Kidney capillary endothelial cell (primary cell): ENCODE data around the gene SULF2.

Experiments
- DNase-seq: peaks from one replicate; pipeline ENCODE4 v3.0.0-alpha.2; 2018; ENCODE audit warnings: low spot score

The SULF2 gene

DNA sequence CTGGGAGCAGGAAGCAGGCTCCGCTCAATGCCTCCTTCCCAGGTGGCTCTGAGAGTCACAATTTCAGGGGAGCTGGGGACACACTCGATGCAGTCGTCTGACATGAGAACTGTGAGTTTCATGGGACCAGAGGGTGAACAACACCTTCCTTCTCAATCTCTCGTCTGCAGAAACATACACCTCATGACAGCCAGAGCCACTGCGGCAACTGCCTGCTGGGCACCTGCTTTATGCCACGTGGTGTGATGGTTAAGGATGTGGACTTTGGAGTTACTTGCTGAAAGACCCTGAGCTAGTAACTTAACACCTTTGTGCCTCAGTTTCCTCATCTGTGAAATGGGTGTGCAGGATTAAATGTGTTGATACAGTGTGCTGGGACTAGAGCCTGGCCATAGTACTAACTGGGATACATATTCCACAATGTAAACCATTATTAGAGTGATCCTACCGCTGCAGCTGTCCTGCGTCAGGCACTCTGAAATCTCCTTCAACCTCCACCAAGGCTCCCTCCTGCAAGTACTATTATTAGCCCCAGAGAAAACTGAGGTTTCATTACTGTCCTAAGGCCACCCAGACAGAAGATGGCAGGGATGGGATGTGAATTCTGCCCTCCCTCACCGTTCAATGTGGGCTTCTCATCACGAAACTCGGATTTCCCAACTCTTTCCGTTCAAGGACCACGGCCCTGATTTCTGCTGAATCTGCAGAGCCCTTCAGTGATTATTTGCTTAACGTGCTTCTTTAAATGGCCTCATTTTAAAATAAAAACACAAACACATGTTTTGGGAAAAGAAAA, 24.4 kb downstream of the SULF2 start:
- DNase-seq, result no peak

DNA sequence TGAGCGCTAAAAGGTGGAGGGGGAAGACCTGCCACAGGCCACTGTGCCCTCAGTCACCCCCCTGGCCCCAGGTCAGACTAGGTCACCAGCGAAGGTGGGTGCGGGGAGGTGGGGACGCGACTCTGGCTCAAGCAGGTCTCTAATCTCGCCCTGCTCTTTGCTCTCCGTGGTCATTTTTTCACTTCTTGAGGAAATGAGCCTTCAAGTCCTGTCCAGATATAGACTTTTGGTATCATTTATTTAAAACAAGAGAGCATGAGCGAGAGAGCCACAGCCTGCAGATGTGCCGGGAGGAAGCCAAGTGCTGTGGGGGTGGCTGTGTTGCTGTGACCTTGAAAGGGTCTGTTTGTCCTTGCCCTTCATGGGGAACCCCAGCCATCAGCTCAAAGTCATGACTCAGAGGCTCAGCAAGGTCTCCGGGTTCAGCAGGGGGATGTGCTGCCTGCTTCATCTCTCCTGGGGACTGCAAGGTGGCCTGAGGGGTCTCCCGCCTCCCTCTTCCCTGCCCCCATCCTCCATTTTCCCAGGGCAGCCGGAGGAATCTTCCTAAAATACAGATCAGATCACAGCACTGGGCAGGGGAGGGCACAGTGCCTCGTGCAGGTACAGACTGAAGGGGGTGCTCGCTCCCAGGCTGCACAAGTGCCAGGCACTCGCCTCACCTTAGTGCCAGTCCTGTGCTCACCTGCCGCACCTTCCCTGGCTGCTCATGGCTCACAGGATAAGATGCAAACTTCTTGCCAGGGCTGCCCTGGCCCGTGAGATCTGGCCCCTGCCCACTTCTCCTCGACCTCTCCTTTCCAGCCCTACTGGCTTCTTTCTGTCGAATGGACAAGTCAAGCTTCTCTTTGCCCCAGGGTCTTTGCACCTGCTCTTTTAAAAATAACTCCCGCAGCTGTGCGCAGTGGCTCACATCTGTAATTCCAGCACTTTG, 26.5 kb downstream of the SULF2 start:
- DNase-seq, result no peak

DNA sequence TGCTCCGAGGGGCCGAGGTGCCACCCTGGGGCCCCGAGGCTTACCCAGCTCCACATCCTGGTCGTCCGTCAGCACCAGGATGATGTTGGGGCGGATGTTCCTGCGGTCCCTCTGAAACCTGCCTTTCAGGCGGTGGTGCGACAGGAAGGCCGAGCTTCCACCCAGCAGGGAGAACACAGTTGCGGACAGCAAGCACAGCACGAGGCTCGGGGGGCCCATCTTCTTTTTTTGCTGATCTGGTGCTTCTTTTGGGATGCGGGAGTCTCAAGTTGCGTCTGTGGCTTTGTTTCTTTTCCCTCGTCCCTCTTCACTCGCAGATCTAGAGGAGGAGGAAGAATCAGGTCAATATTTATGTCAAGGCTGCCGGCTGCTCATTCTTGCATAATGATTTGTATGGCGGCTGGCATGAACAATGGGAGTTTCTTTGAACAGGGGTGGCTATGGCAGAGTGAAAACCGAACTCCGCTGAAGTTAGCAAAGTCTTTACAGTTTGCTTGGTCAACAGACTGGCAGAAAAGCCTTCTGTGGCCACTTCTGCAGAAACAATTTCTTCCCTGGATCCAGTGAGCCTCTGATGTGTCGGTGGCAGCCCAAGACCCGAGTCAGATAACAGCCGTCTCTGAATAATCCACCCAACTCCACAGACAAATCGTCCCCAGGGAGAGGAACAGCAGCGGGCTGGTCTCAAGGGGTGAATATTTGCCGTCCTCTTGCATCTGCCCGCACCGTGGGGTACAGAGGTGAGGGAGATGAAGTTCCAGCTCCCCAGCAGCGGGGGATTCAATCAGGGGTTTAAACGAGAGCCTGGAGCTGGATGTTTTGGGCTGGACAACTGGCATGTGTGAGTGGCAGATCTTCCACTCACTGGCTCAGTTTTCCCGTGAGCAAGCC, 27.9 kb downstream of the SULF2 start:
- no peak for DNase-seq

DNA sequence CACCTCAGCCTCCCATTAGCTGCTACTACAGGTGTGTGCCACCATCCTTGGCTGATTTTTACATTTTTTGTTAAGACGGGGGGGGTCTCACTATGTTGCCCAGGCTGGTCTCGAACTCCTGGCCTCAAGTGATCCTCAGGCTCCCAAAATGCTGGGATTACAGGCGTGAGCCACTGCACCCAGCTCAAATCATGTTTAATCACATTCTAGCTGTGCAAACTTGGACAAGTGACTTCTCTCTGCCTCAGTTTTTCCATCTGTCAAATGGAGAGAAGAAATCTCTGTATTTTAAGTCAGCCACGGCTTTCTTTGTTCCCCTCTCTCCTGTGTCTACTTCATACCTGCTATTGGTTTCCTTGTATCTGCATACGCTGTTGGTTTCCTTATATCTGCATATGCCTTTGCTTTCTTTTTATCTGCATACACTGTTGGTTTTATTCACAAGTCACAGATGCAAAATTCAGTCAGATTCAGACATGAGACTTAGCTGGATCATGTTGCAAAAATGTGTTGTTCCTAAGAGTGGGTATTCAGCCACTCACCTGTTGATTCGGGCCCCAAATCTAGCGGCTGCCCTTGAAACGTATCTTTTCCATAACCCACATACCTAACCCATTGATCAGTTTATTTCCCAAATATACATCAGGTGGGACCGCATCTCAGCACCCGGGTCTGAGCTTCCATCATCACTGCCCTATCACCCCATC, 30.2 kb downstream of the SULF2 start:
- DNase-seq, result no peak

DNA sequence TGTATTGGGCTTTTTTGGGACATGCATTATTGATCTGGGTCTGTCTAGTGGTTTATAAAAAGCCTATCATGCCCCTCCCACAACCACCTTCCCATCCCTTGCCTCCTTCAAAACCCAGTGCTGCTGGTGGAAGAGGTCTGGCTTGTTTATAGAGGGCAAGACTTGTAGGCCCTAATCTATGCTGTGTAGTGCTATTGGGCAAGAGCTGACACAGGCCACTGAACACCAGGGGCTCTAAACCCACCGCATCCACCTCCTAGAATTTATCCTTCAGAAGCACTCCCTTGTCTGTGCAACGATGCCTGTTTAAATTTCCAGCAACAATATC, 30.9 kb downstream of the SULF2 start:
- DNase-seq, result no peak

DNA sequence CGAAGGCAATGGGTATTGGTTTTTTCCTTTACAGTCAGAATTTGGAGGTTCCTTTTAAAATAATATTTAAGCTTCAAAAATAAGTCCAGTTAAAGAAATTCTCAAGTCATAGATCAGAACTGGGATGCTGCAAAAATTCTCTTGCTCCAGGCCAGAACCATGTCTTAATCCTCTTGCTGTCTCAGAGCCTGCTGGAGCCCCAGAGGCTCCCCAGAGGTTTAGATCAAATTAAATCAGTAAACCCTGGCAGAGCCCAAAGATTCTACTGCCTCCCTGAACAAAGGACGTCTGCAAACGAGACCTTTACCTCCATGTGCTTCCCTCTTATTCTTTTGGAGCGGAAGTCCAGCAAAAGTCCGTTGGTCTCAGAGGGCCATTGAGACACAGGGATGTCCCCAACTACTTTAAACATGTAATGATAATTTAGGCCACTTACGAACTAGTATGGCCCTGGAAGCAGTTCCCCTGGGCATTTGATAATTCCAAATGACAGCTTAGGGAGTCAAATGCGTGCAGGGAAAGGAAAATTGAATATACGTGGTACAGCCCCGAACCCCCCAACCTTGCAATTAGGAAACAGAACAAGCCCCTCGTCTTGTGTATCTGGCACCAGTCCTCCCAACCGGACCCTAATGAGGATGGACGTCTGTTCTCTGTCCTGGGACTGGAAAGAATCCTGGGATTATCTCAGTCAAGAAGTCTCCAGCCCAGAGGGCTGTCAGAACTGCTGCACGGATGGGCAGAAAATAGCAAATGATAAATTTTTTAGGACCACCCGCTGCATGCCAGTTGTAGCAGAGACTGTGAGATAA, 31.5 kb downstream of the SULF2 start:
- DNase-seq, result no peak

DNA sequence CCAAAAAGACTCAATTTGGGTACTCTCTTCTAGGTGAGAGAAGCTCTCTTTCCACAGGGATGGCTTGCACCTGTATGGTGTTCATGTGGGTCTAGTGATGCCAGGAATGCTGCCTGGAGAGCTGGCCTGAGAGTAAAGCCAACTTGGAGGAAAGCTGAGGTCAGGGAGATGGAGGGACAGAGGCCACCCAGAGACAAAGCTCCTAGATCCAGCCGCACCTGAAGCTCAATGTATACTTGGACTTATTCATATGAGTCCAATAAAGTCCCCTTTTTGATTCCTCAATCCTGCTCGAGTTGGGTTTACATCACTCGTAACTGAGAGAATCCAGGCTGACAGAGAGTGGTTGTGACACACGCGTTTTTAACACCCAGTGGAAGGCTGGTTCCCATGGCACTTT, 33.8 kb downstream of the SULF2 start:
- no peak for DNase-seq

DNA sequence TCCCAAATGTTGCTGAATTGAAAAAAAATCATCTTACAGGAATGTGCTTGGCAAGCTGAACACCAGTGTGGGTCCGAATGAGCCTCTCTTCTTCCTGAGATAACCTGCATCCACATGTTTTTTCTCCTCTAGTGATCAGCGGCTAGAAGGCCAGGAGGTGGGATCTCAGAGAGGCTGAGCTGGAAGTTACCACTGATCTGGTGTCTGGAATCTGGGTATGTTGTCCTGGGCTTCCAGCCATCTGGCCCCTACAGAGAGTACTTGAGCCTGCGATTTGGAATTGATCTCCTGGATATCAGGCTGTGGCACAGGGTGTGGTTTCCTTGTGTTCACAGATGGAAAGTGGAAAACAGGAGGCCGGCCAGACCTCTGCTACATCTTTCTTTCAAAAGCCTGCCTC, 35.9 kb downstream of the SULF2 start:
- DNase-seq, result no peak

DNA sequence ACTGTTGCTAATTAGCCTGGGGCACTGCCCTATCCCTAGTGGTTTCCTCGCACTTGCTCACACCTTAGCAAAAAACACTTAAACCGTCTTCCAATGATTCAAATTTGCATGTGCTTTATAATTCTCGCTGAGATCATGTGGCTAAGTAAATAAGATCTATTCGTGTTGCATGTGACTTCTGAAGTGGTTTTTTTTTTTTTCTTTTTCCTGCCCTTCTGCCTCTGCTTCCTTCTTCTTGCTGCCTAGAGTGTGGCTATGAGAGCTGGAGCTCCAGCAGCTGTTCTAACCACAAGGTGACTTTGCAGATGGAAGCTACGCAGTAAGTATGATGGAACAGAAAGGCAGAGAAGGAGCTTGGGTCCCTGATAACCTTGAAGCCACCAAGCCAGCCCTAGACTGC, 36.5 kb downstream of the SULF2 start:
- DNase-seq, result no peak

DNA sequence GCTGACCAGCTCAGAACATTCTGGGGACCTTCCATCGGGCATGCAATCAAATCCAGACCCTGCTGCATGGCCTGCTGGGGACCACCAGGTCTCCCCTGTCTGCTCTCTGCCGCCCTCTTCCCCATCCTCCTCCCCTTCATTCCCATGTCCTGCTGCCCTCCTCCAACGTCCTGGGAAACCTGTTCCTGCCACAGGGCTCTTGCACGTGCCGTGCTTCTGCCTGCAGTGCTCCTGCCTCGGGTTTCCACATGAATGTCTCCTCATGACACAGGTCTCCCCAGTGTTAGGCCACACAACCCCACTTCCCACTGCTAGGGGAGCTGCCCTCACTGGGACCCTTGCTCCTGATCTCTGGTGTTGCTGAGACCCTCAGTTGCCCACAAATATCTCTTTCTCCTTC, 37.2 kb downstream of the SULF2 start:
- DNase-seq, result no peak

DNA sequence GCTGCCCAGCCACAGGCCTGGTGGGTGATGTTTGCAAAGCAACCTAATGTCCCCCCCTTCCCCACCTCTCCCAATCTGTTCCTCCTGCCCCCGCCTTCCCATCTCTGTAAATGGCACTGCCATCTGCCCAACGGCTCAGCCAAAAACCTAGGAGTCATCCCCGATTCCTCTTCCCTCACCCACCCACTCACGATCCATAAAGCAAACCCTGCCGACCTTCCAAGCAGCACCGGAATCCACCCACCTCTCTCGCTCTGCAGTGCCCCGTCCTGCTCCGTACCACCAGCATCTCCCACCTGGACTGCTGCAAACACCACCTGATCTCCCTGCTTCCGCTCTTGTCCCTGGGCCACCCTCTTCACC, 37.6 kb downstream of the SULF2 start:
- no peak for DNase-seq

DNA sequence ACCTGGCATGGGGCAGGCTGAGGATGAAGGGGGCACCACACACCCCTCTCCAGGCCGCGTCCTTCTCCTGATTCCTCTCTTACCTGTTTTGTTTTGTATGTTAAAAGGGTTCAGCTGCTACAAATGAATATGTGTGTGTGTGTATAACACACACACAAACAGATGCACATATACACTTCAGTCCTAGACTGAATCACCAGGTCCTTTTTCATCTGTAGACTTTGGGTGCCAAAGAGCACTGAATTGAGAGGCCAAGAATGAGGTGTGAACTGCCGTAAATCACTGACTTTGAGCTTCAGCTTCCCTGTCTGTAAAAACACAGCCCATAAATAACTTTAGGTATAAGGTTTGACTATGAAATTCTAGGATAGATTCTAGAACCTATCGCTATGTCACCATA, 40.5 kb downstream of the SULF2 start:
- no peak for DNase-seq

DNA sequence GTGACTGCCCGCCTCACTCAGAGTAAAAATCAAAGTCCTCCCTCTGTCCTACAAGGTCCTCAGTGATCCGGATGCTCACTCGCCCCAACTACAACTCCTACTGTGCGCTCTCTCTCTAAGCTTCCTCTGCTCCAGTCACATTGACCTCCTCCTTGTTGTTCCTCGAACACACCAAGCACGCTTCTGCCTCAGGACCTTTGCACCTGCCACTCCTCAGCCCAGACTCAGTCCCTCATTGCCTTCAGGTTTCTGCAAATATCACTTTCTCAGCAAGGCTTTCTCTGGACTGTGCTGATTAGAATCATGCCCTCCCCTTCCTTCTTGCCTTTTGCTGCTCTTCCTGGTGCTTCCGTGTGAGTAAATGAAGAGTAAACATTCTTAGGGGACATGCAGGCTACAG, 41.6 kb downstream of the SULF2 start:
- no peak for DNase-seq

DNA sequence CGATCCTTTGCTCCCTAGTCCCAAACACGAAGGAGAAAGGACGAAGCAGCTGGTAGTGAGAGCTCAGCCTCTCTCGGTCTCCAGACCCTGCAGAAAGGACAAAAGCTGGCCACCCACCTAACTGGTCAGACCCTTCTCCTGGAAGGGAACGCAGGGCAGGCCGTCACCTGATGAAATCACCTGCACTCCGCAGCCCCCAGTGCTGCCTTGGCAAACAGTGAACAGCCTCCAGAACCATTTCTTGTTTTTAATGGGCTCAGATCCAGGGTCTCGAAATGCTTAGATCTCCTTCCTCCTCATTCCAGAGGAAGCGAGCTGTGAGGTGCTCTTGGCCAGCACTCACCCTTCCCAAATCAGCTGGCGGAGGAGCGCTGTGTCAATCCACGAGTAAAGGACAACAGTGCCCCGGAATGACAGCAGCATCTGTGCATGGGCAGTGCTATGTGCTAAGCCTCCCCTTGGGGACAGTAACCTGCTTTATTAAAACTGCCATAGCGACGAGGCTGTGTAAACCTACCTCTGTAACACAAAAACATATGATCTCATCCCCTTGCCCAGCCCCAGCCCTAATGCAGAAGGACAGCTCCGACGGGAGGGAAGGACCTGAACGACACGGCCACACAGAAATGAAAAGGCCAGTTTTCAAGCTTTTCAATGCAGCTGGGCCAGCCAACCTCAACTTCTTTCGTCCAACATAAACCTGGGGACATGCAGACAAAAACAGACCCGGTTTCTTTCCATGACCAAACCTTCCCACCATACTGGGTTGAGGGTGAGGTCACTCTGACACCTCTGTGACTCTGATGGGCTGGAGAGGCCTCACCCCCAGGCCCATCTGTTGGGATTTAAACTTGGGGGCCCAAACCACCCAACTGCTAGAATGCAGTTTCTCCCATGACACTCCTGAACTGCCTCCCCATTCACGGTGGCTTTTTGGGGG, 43.3 kb downstream of the SULF2 start:
- no peak for DNase-seq

DNA sequence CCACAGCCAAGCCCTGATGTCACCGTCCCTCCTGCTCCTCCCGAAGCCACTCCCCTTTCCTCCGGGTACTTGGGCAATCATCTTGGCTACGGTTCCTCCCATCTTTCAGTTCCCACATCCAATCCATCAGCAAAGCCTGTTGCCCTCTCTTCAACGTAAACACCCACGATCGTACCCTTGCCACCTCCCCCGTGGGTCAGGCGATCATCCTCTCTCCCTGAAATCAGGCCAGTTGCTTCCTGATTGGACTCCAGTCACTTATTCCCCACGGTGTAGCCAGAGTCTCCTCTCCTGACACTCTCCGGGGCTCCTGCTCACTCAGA, 44.5 kb downstream of the SULF2 start:
- DNase-seq, result no peak

DNA sequence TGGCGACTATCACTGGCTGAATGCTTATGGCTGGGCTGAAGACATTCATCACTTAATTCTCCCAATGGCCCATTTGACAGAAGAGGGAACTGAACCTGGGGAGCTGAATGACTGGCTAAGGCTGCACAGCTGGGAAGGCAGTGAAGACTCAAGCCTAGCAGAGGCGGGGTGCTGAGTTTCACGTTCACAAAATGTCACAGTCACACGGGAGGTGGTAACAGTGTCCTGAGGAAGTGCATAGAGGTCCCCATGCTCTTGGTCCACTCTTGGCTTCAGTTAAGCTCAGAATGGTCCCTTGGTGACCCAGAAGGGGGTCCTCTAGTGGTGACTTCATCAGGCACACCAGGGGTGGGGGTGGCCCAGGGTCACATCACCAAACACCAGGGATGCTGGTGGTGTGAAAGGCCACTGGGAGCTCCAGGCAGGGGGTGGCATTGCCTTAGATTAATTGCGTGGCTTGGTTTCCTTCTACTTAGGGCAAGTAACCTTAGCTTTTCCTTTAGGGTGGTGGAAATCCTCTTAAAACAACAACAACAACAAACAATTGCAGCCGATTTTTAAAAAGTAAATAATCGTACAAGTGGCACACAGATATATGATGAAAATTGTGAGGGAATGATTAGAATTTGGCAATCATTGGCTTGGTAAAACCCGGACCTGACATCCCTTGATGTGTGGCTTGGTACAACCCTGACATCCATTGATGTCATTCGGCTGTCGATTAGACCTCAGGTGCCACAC, 45.0 kb downstream of the SULF2 start:
- DNase-seq, result no peak

DNA sequence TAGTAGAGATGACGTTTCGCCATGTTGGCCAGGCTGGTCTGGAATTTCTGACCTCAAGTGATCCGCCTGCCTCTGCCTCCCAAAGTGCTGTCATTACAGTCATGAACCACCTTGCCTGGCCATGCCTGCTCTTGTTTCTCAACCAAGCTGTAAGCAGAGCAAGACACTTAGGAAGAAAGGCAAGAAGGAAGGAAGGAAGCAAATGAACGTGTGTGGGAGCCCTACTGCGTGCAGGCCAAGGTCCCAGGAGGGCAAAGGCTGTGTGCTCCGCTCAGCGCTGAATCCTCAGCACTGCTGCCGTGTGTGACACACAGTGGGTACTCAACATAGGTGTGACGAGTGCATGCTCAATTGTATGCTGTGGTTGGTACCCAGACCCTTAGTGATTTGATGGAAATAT, 47.4 kb downstream of the SULF2 start:
- no peak for DNase-seq

DNA sequence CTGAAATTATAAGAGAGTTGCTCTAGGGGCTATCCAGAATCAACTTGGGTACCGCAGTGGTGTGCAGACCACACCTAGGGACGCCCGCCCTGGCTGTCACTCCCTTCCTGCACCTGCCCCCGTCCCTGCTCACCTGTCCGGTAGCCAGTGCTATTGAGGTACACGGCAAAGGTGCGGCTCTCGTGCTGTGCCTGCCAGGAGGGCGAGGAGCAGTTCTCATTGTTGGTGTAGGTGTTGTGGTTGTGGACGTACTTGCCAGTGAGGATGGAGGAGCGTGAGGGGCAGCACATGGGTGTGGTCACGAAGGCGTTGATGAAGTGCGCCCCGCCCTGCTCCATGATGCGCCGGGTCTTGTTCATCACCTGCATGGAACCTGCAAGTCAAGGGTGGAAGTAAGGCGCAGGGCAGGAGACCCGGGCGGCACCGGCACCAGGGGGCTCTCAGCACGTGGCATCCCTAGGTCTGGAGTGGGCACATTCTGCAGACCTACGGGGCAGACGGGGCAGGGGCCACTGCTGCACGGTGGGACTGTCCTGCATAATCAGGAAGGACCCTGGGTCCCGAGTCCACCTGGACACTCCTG, 48.6 kb downstream of the SULF2 start:
- DNase-seq, result no peak
